CD14-positive monocyte (primary cell): ENCODE data around the gene PCNT. TPM values are rescaled to one million over a fixed set of nuclear protein-coding genes. Genes with fewer than 3 reads are reported as not detected.

Experiments
- DNase-seq, 3 donors: peaks; one replicate each; pipeline ENCODE4 v3.0.0-alpha.2; 2011 to 2022
- H2AFZ ChIP-seq: 2 replicates; pipeline ENCODE4 v1.6.0; 2012; ENCODE audit warnings: mild to moderate bottlenecking, low read depth, low read length, inconsistent platforms; ENCODE audit not compliant: insufficient read depth, poor library complexity, severe bottlenecking
- H3K27ac ChIP-seq, 2 donors: 1 replicate in 1 of 2; 2 replicates in 1 of 2; pipeline ENCODE4 v1.5.1; 2012 to 2013; ENCODE audit warnings: low read length in 2 of 2, control low read depth in 1 of 2, inconsistent platforms in 1 of 2, low read depth in 1 of 2, mild to moderate bottlenecking in 1 of 2
- H3K27me3 ChIP-seq, 2 donors: one replicate each; pipeline versions ENCODE4 v1.6.0 to v1.6.1; 2011 to 2013; ENCODE audit warnings: low read length in 2 of 2; ENCODE audit not compliant: control insufficient read depth in 2 of 2, insufficient read depth in 2 of 2
- H3K36me3 ChIP-seq, 2 donors: replicated peaks in 1 of 2; 1 replicate in 1 of 2; 2 replicates in 1 of 2; pipeline versions ENCODE4 v1.5.1 to v1.6.1; 2012 to 2013; ENCODE audit warnings: low read length in 2 of 2, control low read depth in 1 of 2, inconsistent platforms in 1 of 2, mild to moderate bottlenecking in 1 of 2; ENCODE audit not compliant: insufficient read depth in 2 of 2, control insufficient read depth in 1 of 2
- H3K4me1 ChIP-seq, 2 donors: 1 replicate in 1 of 2; 2 replicates in 1 of 2; pipeline versions ENCODE4 v1.5.1 to v1.6.1; 2012 to 2013; ENCODE audit warnings: low read length in 2 of 2, control low read depth in 1 of 2, inconsistent platforms in 1 of 2, mild to moderate bottlenecking in 1 of 2, moderate library complexity in 1 of 2; ENCODE audit not compliant: insufficient read depth in 2 of 2, control insufficient read depth in 1 of 2
- H3K4me2 ChIP-seq: replicated peaks from 2 replicates; pipeline ENCODE3; 2012; ENCODE audit warnings: low read length, moderate library complexity, mild to moderate bottlenecking; ENCODE audit not compliant: poor library complexity, severe bottlenecking; ENCODE audit errors: extremely low read depth
- H3K4me3 ChIP-seq, 3 experiments: fragments of 200-600 bp in 1 of 3; sonication (generic) in 1 of 3; replicated peaks in 1 of 3; 1 replicate in 2 of 3; 2 replicates in 1 of 3; pipeline ENCODE4 v1.5.1; 2011 to 2013; ENCODE audit warnings: low read length in 3 of 3, mild to moderate bottlenecking in 3 of 3, control low read depth in 2 of 3, low read depth in 2 of 3, inconsistent platforms in 1 of 3, moderate library complexity in 1 of 3
- H3K79me2 ChIP-seq: 2 replicates; pipeline ENCODE4 v1.6.0; 2012; ENCODE audit warnings: mild to moderate bottlenecking, control low read depth, inconsistent platforms, low read length, moderate library complexity; ENCODE audit not compliant: insufficient read depth
- H3K9ac ChIP-seq: 2 replicates; pipeline ENCODE4 v1.6.0; 2017; ENCODE audit warnings: low read length, mild to moderate bottlenecking; ENCODE audit not compliant: insufficient read depth, poor library complexity, severe bottlenecking
- H3K9me3 ChIP-seq, 2 donors: replicated peaks in 1 of 2; 1 replicate in 1 of 2; 2 replicates in 1 of 2; pipeline versions ENCODE4 v1.5.1 to v1.6.1; 2012 to 2013; ENCODE audit warnings: low read length in 2 of 2, control low read depth in 1 of 2; ENCODE audit not compliant: control insufficient read depth in 1 of 2, insufficient read depth in 1 of 2
- H4K20me1 ChIP-seq: 2 replicates; pipeline ENCODE4 v1.6.0; 2012; ENCODE audit warnings: mild to moderate bottlenecking, low read length, control low read depth, moderate library complexity; ENCODE audit not compliant: insufficient read depth
- H3K27ac Mint-ChIP-seq, 7 donors: one replicate each; pipeline ENCODE4 v1.8.0; 2020; ENCODE audit warnings: mild to moderate bottlenecking in 7 of 7, mixed read lengths in 7 of 7, moderate library complexity in 6 of 7, inconsistent platforms in 2 of 7
- H3K27me3 Mint-ChIP-seq, 3 donors: one replicate each; pipeline ENCODE4 v1.8.0; 2021 to 2022; ENCODE audit warnings: low read depth in 3 of 3, mild to moderate bottlenecking in 3 of 3, mixed read lengths in 3 of 3, moderate library complexity in 3 of 3, inconsistent platforms in 1 of 3
- H3K36me3 Mint-ChIP-seq, 2 donors: one replicate each; pipeline ENCODE4 v1.8.0; 2020; ENCODE audit warnings: mixed read lengths in 2 of 2, inconsistent platforms in 1 of 2, mild to moderate bottlenecking in 1 of 2
- H3K4me1 Mint-ChIP-seq: one replicate; pipeline ENCODE4 v1.8.0; 2020; ENCODE audit warnings: mild to moderate bottlenecking, mixed read lengths
- H3K4me3 Mint-ChIP-seq, 2 donors: one replicate each; pipeline ENCODE4 v1.8.0; 2020; ENCODE audit warnings: mild to moderate bottlenecking in 2 of 2, mixed read lengths in 2 of 2, moderate library complexity in 1 of 2
- H3K9me3 Mint-ChIP-seq, 7 donors: one replicate each; pipeline ENCODE4 v1.8.0; 2020 to 2022; ENCODE audit warnings: mixed read lengths in 7 of 7, mild to moderate bottlenecking in 6 of 7, moderate library complexity in 6 of 7, inconsistent platforms in 2 of 7
- CTCF ChIP-seq: fragments of 200-600 bp; IDR thresholded peaks from one replicate; pipeline ENCODE4 v1.8.0; 2022; ENCODE audit warnings: antibody characterized with exemption, mild to moderate bottlenecking
- WGBS: methylation state at CpG from one replicate; pipeline ENCODE4 v1.1.5; 2013; ENCODE audit warnings: missing lambda C conversion rate; ENCODE audit not compliant: insufficient coverage; 5-methylcytosine and 5-hydroxymethylcytosine counted together
- intact Hi-C, 2 donors: fragments of 100-400 bp; cut with micrococcal nuclease; formaldehyde crosslinking; loops; one replicate each; pipeline versions ENCODE4 v1.15.0 to v1.15.1; 2023
- polyA plus RNA-seq, 3 donors: library from polyadenylated mRNA; depleted of rRNA in 1 of 3; unstranded in 2 of 3; stranded (reverse) in 1 of 3; fragments of 300-500 nt in 2 of 3; fragments of >200 nt in 1 of 3; fragmentation: Illumina TruSeq in 2 of 3; gene quantifications; 1 replicate in 2 of 3; 2 replicates in 1 of 3; pipeline ENCODE4 v1.2.3, GENCODE V29; 2012 to 2021

The PCNT gene
- polyA plus RNA-seq, 3 donors = 4.2 to 16.3 (median 5.1) TPM

DNA sequence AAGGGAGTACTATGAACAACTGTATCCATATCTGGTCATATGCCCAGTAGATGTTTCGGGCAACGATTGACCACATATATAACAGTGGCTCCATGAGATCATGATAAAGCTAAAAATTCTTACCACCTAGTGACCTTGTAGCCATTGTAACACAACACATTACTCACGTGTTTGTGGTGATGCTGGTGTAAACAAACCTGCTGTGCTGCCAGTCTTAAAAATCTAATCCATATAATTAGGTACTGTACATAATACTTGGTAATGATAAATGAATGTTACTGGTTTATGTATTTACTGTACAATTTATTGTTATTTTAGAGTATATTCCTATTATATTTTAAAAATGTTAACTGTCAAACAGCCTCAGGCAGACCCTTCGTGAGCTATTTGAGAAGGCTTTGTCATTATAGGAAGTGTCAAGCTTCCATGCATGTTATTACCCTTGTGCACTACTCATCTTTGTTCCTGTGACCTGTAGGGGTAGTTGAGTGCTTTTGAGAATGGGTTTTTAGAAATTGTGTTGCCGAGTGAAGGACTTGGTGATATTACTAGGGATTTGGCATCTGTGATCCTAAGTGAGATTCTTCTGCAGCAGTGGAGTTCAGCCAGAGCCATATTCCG is 158.4 kb downstream of the PCNT start:
- Histone ChIP-seq H3K4me2 (no peak overlapping the region), H3K27me3 (no peaks in the 10 kb centered on the region), H3K9me3 (no peaks in the 10 kb centered on the region), H3K4me1 (no peaks in the 10 kb centered on the region), H3K27ac (no peak overlapping the region), H3K9ac (no peak overlapping the region), H4K20me1 (peaks cover 30% of the 10 kb centered on the region), H2AFZ (no peak overlapping the region), H3K79me2 (peaks cover 27% of the 10 kb centered on the region), H3K36me3 (peaks cover 3 to 47% of the 10 kb centered on the region in 2 donors), H3K4me3 (no peak overlapping the region)
- no peak for DNase-seq
- WGBS = no CpG with 5 or more reads among the region's 6 CpGs
- Mint-ChIP-seq H3K4me1 (peaks cover 18% of the 10 kb centered on the region), H3K27me3 (peaks cover 0 to 2% (median under 1%) of the 10 kb centered on the region in 3 donors), H3K4me3 (no peak overlapping the region), H3K27ac (peak overlapping the region in 1 of 7 donors; percentile 46), H3K9me3 (no peaks in the 10 kb centered on the region), H3K36me3 (peaks cover 39 to 44% of the 10 kb centered on the region in 2 donors)
- TF ChIP-seq CTCF = no peak
- intact Hi-C loops = no loop called here

- Histone ChIP-seq H3K4me3 (no peak overlapping the region), H3K4me2 (no peak overlapping the region), H3K4me1 (no peaks in the 10 kb centered on the region), H3K79me2 (peaks cover 24% of the 10 kb centered on the region), H3K9ac (no peak overlapping the region), H3K27me3 (no peaks in the 10 kb centered on the region), H3K36me3 (peaks cover 4 to 50% of the 10 kb centered on the region in 2 donors), H3K9me3 (no peaks in the 10 kb centered on the region), H4K20me1 (peaks cover 30% of the 10 kb centered on the region), H3K27ac (no peak overlapping the region), H2AFZ (no peak overlapping the region)
- H3K9me3 Mint-ChIP-seq = no peaks in the 10 kb centered on the region
- no peak for TF ChIP-seq CTCF
- DNase-seq = no peak
- WGBS = no CpG with 5 or more reads among the region's 2 CpGs
- H3K36me3 Mint-ChIP-seq = peaks cover 36 to 44% of the 10 kb centered on the region in 2 donors
- no peak overlapping the region for H3K27ac Mint-ChIP-seq
- peaks cover 14% of the 10 kb centered on the region for H3K4me1 Mint-ChIP-seq
- intact Hi-C loops = no loop called here
- peaks cover 0 to 2% (median 0%) of the 10 kb centered on the region in 3 donors for H3K27me3 Mint-ChIP-seq
- no peak overlapping the region for H3K4me3 Mint-ChIP-seq
Observed at GRCh38 chr21:46482846-46483231, 158.9 kb downstream of the PCNT start.
